Spleen (tissue), 11 donors: Measurements from ENCODE around the gene DCAF8. TPM values are rescaled to one million over a fixed set of nuclear protein-coding genes. Genes with fewer than 3 reads are reported as not detected.

Source experiments
- DNase-seq: peaks from one replicate; pipeline ENCODE4 v3.0.0-alpha.2; 2020
- H3K27ac ChIP-seq, 8 donors: fragments of 200-600 bp; sonication (generic) in 7 of 8; 1 replicate in 4 of 8; 2 replicates in 4 of 8; pipeline versions ENCODE4 v1.5.0 to v1.8.0; 2016 to 2021; ENCODE audit warnings: inconsistent platforms in 4 of 8, mild to moderate bottlenecking in 4 of 8, moderate library complexity in 1 of 8
- H3K27me3 ChIP-seq, 7 donors: fragments of 200-600 bp; sonication (generic) in 6 of 7; replicated peaks in 1 of 7; 1 replicate in 4 of 7; 2 replicates in 3 of 7; pipeline versions ENCODE4 v1.5.0 to v1.8.0; 2016 to 2021; ENCODE audit warnings: inconsistent platforms in 3 of 7, mild to moderate bottlenecking in 1 of 7
- H3K36me3 ChIP-seq, 6 donors: fragments of 200-600 bp; sonication (generic) in 5 of 6; 1 replicate in 4 of 6; 2 replicates in 2 of 6; pipeline versions ENCODE4 v1.5.0 to v1.8.0; 2016 to 2021; ENCODE audit warnings: inconsistent platforms in 2 of 6
- H3K4me1 ChIP-seq, 6 donors: fragments of 200-600 bp; sonication (generic) in 5 of 6; 1 replicate in 3 of 6; 2 replicates in 3 of 6; pipeline versions ENCODE4 v1.5.0 to v1.8.0; 2016 to 2021; ENCODE audit warnings: inconsistent platforms in 3 of 6
- H3K4me3 ChIP-seq, 8 donors: fragments of 200-600 bp; sonication (generic) in 7 of 8; 1 replicate in 4 of 8; 2 replicates in 4 of 8; pipeline versions ENCODE4 v1.5.0 to v1.8.0; 2016 to 2021; ENCODE audit warnings: inconsistent platforms in 4 of 8, mild to moderate bottlenecking in 4 of 8, moderate library complexity in 2 of 8
- H3K9me3 ChIP-seq, 8 donors: fragments of 200-600 bp; sonication (generic) in 7 of 8; 1 replicate in 4 of 8; 2 replicates in 4 of 8; pipeline versions ENCODE4 v1.5.0 to v1.8.0; 2016 to 2021; ENCODE audit warnings: inconsistent platforms in 4 of 8
- CTCF ChIP-seq, 11 experiments: fragments of 200-600 bp in 7 of 11; fragments of 450-650 bp in 4 of 11; sonication (generic) in 4 of 11; IDR thresholded peaks in 8 of 11; conservative IDR thresholded peaks in 3 of 11; 1 replicate in 7 of 11; 2 replicates in 4 of 11; pipeline versions ENCODE4 v1.4.0 to v1.8.0; 2016 to 2021; ENCODE audit warnings: antibody characterized with exemption in 11 of 11, inconsistent platforms in 4 of 11, mild to moderate bottlenecking in 1 of 11
- POLR2A ChIP-seq, 3 donors: fragments of 450-650 bp; IDR thresholded peaks; one replicate each; pipeline ENCODE4 v1.5.1; 2017; ENCODE audit warnings: antibody characterized with exemption in 3 of 3, mild to moderate bottlenecking in 1 of 3
- POLR2AphosphoS5 ChIP-seq, 3 donors: sonication (generic); formaldehyde crosslinking; IDR thresholded peaks; one replicate each; pipeline ENCODE4 v1.5.1; 2017; ENCODE audit warnings: antibody characterized with exemption in 3 of 3
- WGBS, 5 donors: extraction: QIAGEN DNeasy Blood & Tissue Kit in 3 of 5; methylation state at CpG; one replicate each; pipeline versions ENCODE4 v1.1.5 to v1.1.7; 2013 to 2018; 5-methylcytosine and 5-hydroxymethylcytosine counted together
- intact Hi-C: fragments of 100-400 bp; cut with DNase I; formaldehyde crosslinking; loops from one replicate; pipeline ENCODE4 v1.15.0; 2023; ENCODE audit warnings: low total_unique reads
- polyA plus RNA-seq, 3 donors: library from polyadenylated mRNA; stranded (reverse); fragments of 200-250 nt; gene quantifications; one replicate each; pipeline ENCODE4 v1.2.1, GENCODE V29; 2013
- total RNA-seq, 7 donors: library from RNA; depleted of rRNA in 3 of 7; stranded (reverse); fragments of >200 nt in 3 of 7; fragmentation: NEBNext Ultra II Directional in 4 of 7; extraction: Animal tissue kit (Norgen Biotek cat#: 25700) in 4 of 7; gene quantifications; one replicate each; pipeline versions ENCODE4 v1.1.0 to v1.2.1, GENCODE V29; 2016 to 2021
- donor health status: healthy with polysubstance abuse.
- donor health status: DM: no; HTN: no; CAD: no; lungs with moderate emphysema.
- donor health status: DM: no; HTN: no; CAD: no.
- donor health status: Bipolar disorder and iron deficiency.
- donor health status: healthy.
- donor health status: DM: no; HTN: no; CAD: no.
- donor health status: DM: yes; HTN: yes; CAD: no.

DCAF8 gene
- total and polyA plus RNA-seq, 10 donors = 59.4 to 210 (median 148) TPM

- DNase-seq = no peak
- intact Hi-C loops = no loop called here
- TF ChIP-seq CTCF (IDR thresholded peaks at IDR 0.05 in 8 of 11, conservative IDR thresholded peaks at IDR 0.05 in 3 of 11) (no peak), POLR2A (IDR thresholded peaks at IDR 0.05) (no peak), POLR2AphosphoS5 (IDR thresholded peaks at IDR 0.05) (no peak)
- Histone ChIP-seq H3K36me3 (peaks cover 6 to 100% (median 98%) of the 10 kb centered on the region in 6 donors), H3K9me3 (no peaks in the 10 kb centered on the region), H3K27ac (no peak overlapping the region), H3K4me3 (no peak overlapping the region), H3K27me3 (no peaks in the 10 kb centered on the region), H3K4me1 (no peaks in the 10 kb centered on the region)
- 95 to 100% (median 98%) methylated on average over 1 of the region's 1 CpG for WGBS, 5 donors
Observed at GRCh38 chr1:160227561-160227960, 34.8 kb downstream of the DCAF8 start.

- Histone ChIP-seq H3K27me3 (no peaks in the 10 kb centered on the region), H3K9me3 (no peaks in the 10 kb centered on the region), H3K27ac (no peak overlapping the region), H3K36me3 (peaks cover 6 to 100% (median 98%) of the 10 kb centered on the region in 6 donors), H3K4me3 (no peak overlapping the region), H3K4me1 (no peaks in the 10 kb centered on the region)
- intact Hi-C loops = no loop called here
- no peak for DNase-seq
- no peak for TF ChIP-seq POLR2A (IDR thresholded peaks at IDR 0.05)
- TF ChIP-seq CTCF (IDR thresholded peaks at IDR 0.05 in 8 of 11, conservative IDR thresholded peaks at IDR 0.05 in 3 of 11) = no peak
- no peak for TF ChIP-seq POLR2AphosphoS5 (IDR thresholded peaks at IDR 0.05)
- WGBS, 5 donors = 93 to 97% (median 96%) methylated on average over 4 of the region's 4 CpGs
Observed at GRCh38 chr1:160227034-160227433, 35.3 kb downstream of the DCAF8 start.

GRCh38 chr1:160226623-160227022 is 35.7 kb downstream of the DCAF8 start:
- no peak overlapping the region for H3K4me3 ChIP-seq
- WGBS, 5 donors = 90 to 97% (median 94%) methylated on average over 2 of the region's 2 CpGs
- no peaks in the 10 kb centered on the region for H3K9me3 ChIP-seq
- TF ChIP-seq POLR2AphosphoS5 (IDR thresholded peaks at IDR 0.05) (no peak), POLR2A (IDR thresholded peaks at IDR 0.05) (no peak), CTCF (IDR thresholded peaks at IDR 0.05 in 8 of 11, conservative IDR thresholded peaks at IDR 0.05 in 3 of 11) (no peak)
- peaks cover 6 to 100% (median 97%) of the 10 kb centered on the region in 6 donors for H3K36me3 ChIP-seq
- no peaks in the 10 kb centered on the region for H3K27me3 ChIP-seq
- H3K4me1 ChIP-seq = no peaks in the 10 kb centered on the region
- no peak overlapping the region for H3K27ac ChIP-seq
- intact Hi-C loops = no loop called here
- no peak for DNase-seq

- H3K27ac ChIP-seq = no peak overlapping the region
- no peak for TF ChIP-seq CTCF (IDR thresholded peaks at IDR 0.05 in 8 of 11, conservative IDR thresholded peaks at IDR 0.05 in 3 of 11)
- no peak for TF ChIP-seq POLR2A (IDR thresholded peaks at IDR 0.05)
- TF ChIP-seq POLR2AphosphoS5 (IDR thresholded peaks at IDR 0.05) = no peak
- peaks cover 6 to 100% (median 95%) of the 10 kb centered on the region in 6 donors for H3K36me3 ChIP-seq
- intact Hi-C loops = no loop called here
- 74 to 94% (median 89%) methylated on average over 2 of the region's 2 CpGs for WGBS, 5 donors
- peaks cover 0 to 11% (median 2%) of the 10 kb centered on the region in 6 donors for H3K4me1 ChIP-seq
- H3K9me3 ChIP-seq = no peaks in the 10 kb centered on the region
- DNase-seq = no peak
- no peaks in the 10 kb centered on the region for H3K27me3 ChIP-seq
- no peak overlapping the region for H3K4me3 ChIP-seq
Observed at GRCh38 chr1:160225345-160225744, 37.0 kb downstream of the DCAF8 start.
